ENCODE data around the gene LRRC45.

- no peak for TF ChIP-seq POLR2A (IDR thresholded peaks at IDR 0.05)
- TF ChIP-seq, protein P1, sequence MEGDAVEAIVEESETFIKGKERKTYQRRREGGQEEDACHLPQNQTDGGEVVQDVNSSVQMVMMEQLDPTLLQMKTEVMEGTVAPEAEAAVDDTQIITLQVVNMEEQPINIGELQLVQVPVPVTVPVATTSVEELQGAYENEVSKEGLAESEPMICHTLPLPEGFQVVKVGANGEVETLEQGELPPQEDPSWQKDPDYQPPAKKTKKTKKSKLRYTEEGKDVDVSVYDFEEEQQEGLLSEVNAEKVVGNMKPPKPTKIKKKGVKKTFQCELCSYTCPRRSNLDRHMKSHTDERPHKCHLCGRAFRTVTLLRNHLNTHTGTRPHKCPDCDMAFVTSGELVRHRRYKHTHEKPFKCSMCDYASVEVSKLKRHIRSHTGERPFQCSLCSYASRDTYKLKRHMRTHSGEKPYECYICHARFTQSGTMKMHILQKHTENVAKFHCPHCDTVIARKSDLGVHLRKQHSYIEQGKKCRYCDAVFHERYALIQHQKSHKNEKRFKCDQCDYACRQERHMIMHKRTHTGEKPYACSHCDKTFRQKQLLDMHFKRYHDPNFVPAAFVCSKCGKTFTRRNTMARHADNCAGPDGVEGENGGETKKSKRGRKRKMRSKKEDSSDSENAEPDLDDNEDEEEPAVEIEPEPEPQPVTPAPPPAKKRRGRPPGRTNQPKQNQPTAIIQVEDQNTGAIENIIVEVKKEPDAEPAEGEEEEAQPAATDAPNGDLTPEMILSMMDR (IDR thresholded peaks at IDR 0.05): no peak
These were observed 7.7 kb upstream of the LRRC45 start for GRCh38 chr17:82015311-82015971.
